ENCODE measurements around the gene TTLL10. TPM values are rescaled to one million over a fixed set of nuclear protein-coding genes. Genes with fewer than 3 reads are reported as not detected.

The TTLL10 gene
- total RNA-seq, 1 donor from 2014 or later, result 5.5 TPM

DNA sequence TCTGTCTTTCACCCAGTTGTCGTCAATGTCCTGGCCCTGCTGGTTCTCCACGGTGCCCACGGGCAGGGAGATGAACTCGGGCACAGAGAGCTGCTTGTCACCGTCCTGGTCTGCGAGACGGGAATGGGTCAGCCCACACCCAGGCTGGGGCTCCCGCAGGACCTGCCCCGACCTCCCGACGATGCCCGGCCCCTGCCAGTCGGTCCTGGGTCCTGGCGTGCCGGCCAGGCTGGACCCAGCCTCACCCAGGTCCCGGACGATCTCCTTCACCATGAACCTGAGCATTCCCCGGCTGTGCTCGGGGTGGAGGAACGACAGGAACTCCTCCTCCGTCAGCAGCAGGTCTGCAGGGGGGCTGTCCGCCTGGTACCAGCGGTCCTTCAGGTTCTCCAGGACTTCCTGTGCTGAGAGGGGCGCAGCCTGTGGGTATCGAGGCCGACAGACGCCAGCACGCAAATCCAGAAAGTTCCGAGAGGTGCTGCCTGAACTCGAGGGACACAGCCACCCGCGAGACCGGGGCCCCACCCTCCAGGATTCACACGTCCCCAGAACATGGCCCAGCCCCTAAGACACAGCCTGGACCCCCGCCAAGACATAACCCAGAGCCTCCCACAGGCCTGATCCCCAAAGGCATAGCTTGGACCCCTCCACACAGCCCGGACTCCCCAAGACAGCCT lies 45.0 kb downstream of the TTLL10 start:
- peaks cover 17% of the 10 kb centered on the region for H3K36me3 Mint-ChIP-seq (ENCODE audit: insufficient read depth)
- H3K4me3 Mint-ChIP-seq (ENCODE audit: low read depth), result no peak overlapping the region
- no peaks in the 10 kb centered on the region for H3K4me1 Mint-ChIP-seq (ENCODE audit: low read depth)
- no peak overlapping the region for H3K27ac Mint-ChIP-seq
- H3K9me3 Mint-ChIP-seq (ENCODE audit: low read depth), result no peaks in the 10 kb centered on the region
- TF ChIP-seq CTCF (IDR thresholded peaks at IDR 0.05; ENCODE audit: unreplicated experiment), result no peak
- no peaks in the 10 kb centered on the region for H3K27me3 Mint-ChIP-seq
- no peak for DNase-seq (ENCODE audit: low spot score, unreplicated experiment)

- DNase-seq (ENCODE audit: low spot score, unreplicated experiment), result no peak
- H3K4me3 Mint-ChIP-seq (ENCODE audit: low read depth), result no peak overlapping the region
- H3K27ac Mint-ChIP-seq, result no peak overlapping the region
- H3K27me3 Mint-ChIP-seq, result no peaks in the 10 kb centered on the region
- H3K36me3 Mint-ChIP-seq (ENCODE audit: insufficient read depth), result peaks cover 19% of the 10 kb centered on the region
- TF ChIP-seq CTCF (IDR thresholded peaks at IDR 0.05; ENCODE audit: unreplicated experiment), result no peak
- no peaks in the 10 kb centered on the region for H3K4me1 Mint-ChIP-seq (ENCODE audit: low read depth)
- no peaks in the 10 kb centered on the region for H3K9me3 Mint-ChIP-seq (ENCODE audit: low read depth)
These were observed 45.7 kb downstream of the TTLL10 start for GRCh38 chr1:1219341-1219740.

DNA sequence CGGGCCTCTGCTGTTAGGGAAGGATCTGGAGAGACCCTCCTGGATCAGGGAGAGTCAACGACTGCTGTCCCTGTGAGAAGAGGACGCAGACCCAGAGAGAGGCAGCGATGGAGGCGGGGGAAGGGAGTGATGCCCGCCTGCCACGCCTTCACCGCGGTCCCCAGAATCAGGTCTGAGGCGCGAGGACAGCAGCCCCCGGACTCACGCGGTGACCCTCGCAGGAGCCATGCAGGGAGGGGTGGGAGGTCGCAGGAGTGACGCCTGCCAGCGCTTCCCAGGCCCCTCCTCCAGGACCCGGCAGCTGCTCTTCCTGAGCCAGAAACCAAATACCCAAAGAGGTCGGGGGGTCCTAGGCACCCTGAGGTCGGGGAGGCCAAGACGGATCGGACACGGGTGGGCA lies 46.5 kb downstream of the TTLL10 start:
- H3K4me1 Mint-ChIP-seq (ENCODE audit: low read depth), result no peaks in the 10 kb centered on the region
- DNase-seq (ENCODE audit: low spot score, unreplicated experiment), result no peak
- no peaks in the 10 kb centered on the region for H3K9me3 Mint-ChIP-seq (ENCODE audit: low read depth)
- no peak overlapping the region for H3K27ac Mint-ChIP-seq
- peaks cover 19% of the 10 kb centered on the region for H3K36me3 Mint-ChIP-seq (ENCODE audit: insufficient read depth)
- no peaks in the 10 kb centered on the region for H3K27me3 Mint-ChIP-seq
- no peak overlapping the region for H3K4me3 Mint-ChIP-seq (ENCODE audit: low read depth)
- TF ChIP-seq CTCF (IDR thresholded peaks at IDR 0.05; ENCODE audit: unreplicated experiment), result no peak

- no peak for TF ChIP-seq CTCF (IDR thresholded peaks at IDR 0.05; ENCODE audit: unreplicated experiment)
- H3K27ac Mint-ChIP-seq, result no peak overlapping the region
- H3K27me3 Mint-ChIP-seq, result no peaks in the 10 kb centered on the region
- peaks cover 17% of the 10 kb centered on the region for H3K36me3 Mint-ChIP-seq (ENCODE audit: insufficient read depth)
- H3K9me3 Mint-ChIP-seq (ENCODE audit: low read depth), result no peaks in the 10 kb centered on the region
- DNase-seq (ENCODE audit: low spot score, unreplicated experiment), result no peak
- H3K4me3 Mint-ChIP-seq (ENCODE audit: low read depth), result no peak overlapping the region
- no peaks in the 10 kb centered on the region for H3K4me1 Mint-ChIP-seq (ENCODE audit: low read depth)
These were observed 48.4 kb downstream of the TTLL10 start for GRCh38 chr1:1221887-1222574.

DNA sequence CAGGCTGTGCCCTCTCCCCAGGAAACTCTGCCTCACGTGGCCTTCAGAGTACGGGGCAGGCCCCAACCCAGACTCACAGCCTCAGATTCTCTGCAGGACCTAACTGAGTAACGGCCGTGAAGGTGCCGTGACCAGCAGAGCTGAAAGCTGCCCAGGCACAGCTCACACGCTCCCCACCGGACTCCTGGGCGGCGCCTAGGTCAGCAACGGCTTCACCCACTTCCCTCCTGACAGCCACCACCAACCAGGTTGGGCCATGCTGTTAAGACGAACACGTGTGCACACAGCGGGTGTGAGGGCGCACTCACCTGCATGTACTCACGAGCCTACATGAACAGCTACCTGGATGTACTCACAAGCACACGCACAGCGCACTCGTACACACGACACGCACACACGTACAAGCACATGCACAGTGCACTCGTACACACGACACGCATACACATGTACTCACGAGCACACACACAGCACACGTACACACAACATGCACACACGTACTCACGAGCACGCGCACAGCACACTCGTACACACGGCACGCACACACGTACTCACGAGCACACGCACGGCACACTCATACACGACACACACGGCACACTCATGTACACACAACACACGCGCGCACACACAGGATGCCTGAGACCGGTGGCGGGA lies 49.0 kb downstream of the TTLL10 start:
- H3K27me3 Mint-ChIP-seq, result no peaks in the 10 kb centered on the region
- TF ChIP-seq CTCF (IDR thresholded peaks at IDR 0.05; ENCODE audit: unreplicated experiment), result no peak
- no peaks in the 10 kb centered on the region for H3K4me1 Mint-ChIP-seq (ENCODE audit: low read depth)
- H3K9me3 Mint-ChIP-seq (ENCODE audit: low read depth), result no peaks in the 10 kb centered on the region
- no peak for DNase-seq (ENCODE audit: low spot score, unreplicated experiment)
- no peak overlapping the region for H3K4me3 Mint-ChIP-seq (ENCODE audit: low read depth)
- H3K27ac Mint-ChIP-seq, result no peak overlapping the region
- H3K36me3 Mint-ChIP-seq (ENCODE audit: insufficient read depth), result peaks cover 16% of the 10 kb centered on the region

Data from progenitor cell of endocrine pancreas (in vitro differentiated cells).